GM11168 (cell line): ENCODE measurements around the gene SRC.

ENCODE experiments used
- in situ Hi-C: fragments of 300-500 bp; cut with MboI; formaldehyde crosslinking; loops from one replicate; pipeline ENCODE4 v1.12.0; 2022; ENCODE audit warnings: low sequenced_read_pairs; ENCODE audit not compliant: unreplicated experiment

SRC gene

DNA sequence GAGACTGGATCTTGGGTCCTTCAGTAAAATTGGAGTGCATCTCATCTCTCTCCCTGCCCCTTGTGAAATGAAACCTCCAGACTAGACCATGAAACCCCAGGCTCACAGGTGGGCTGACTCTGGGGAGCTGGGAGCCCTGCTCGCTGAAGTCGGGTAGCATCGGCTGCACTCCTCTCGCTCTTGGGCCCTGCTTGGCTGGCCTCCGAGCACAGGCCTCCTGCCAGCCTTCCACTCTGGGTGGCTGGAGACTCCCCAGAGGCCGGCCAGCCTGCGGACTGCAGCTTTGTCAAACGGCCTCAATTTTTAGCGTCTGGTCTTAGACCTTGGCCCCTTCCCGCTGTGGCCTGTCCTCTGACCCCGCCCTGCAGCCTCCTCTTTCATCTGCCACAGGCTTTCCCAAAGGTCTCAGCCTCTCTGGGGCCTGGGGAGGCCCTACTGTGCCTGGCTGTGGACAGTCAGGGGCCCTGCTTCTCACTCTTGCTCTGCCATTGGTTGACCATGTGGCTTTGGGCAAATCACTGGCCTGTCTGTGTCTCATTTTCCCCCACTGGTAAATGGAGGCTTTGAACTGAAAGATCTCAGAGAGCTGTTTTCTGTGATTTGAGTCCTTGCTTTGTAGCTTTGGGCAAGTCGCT lies 45.1 kb downstream of the SRC start:
- in situ Hi-C loops: no loop called here

DNA sequence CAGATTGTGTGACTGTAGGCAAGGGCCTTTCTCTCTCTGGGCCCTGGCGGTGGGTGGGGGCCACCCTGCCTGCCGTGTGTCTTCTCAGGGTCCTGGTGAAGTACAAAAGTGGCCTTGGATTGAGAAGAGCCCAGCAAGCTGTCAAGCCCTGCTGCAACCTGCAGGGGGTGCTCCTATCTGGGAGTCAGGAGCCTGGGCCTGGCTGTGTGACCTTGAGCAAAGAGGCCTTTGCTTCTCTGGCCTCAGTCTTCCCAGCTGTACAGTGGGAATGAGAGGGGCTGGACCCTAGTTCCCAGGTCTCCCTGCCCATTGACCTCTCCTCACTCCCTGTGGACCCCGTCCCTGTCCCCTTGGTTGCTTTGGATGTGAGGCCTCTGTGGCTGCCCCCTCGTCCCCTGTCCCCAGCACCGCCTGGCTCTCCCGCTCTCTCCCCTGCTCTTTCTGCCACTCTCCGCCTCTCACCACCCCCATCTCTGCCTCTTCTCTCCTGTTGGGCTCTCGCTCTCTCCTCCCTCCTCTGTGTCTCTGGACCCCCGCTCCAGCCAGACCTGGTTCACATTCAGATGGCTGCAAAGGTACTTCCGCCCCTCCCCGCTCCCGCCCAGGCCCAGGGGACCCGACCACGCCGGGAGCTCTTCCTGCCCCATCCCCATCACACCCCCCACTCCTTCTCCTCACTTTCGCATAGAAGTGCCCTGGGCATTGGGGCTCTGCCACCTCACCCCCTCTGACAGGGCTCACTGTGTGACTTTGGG lies 46.7 kb downstream of the SRC start:
- in situ Hi-C loops: no loop called here

DNA sequence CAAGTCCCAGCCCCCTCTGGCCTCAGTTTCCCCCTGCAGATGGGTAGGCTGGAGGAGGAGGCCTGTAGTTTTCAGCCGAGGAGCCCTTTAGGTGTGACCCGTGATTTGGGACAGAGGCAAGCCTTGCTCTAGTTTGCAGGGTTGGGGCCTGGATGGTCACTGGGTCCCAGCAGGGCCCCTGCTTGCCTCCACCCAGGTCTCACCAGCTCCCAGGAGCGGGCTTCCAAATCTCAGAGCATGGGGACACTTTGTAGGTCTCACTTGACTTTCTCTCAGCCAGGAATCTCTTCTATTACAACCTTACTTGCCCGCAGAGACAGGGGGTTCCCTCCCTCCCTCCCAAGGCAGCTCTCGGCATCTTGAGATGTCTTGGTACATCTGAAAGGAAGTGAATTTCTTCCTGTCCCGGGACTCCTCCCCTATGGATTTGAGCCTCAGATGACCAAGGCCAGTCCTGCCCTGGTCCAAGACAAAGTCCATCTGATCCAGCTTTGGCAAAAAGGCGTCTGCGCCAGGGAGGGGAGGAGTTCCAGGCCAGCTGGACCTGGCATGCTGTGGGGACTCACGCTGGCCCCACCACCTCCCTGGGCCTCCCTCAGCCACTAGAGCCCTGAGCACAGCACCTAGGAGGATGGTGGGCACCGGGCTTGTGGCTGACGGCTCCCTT lies 47.4 kb downstream of the SRC start:
- in situ Hi-C loops: no loop called here

DNA sequence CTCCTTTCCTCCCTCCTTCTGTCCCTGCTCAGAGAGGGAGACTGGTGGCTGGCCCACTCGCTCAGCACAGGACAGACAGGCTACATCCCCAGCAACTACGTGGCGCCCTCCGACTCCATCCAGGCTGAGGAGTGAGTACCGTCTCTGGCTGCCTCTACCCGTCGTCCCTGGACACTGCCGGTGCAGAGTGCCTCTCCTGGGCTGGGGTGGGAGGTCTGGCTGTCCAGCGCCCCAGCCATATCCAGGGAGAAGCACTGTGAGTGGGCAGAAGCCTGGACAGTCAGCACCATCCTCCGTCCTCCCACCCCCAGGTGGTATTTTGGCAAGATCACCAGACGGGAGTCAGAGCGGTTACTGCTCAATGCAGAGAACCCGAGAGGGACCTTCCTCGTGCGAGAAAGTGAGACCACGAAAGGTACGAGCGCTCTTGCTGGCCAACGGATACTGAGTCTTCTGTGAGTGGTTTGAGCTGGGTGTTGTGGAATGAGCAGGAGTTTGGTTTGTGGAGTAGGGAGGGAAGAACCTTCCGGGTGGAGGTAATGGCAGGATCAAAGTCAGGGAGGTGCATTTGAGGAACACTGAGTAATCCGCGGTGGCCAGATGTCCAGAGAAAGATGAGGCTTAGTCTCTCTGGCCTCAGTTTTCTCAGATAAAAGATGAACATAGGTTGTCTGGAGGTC lies 48.1 kb downstream of the SRC start:
- in situ Hi-C loops: no loop called here

DNA sequence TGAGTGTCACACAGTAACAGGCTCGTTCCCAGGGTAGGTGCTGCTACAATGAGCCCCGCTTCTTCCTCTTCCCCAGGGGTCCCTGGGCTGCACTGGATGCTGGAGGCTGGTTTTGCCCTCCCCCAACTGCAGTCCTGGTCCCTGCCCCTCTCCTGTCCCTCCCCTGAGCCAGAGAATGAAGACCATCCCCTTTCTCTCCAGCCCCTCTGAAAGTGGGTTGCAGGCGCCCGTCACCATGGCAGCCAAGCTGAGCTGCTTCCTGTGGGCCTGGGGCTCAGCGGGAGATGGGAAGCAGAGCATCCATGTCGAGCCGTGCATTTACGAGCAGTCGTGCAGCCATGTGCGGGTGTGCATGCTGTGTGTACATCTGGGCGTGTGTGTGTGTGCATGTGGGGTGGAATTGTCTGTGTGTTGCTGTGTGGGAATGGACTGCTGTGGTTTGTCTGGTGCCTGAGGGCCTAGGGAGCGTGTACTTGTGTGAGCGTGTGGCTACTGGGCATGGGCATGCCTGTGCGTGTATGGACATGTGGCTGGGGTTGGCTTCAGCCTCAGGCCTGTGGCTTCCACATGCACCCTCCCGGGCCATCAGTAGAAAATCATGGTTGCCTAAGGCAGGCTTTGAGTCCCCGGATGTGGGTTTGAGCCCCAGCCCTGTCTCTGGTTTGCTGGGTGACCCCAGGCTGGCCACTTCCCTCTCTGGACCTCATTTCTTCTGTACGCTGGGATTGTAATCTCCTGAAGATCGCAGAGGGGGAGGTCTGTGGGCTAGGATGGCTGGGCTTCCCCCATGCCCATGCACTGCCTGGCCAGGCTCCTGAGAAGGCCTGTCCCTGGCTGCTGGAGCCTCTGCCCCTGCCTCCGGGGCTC lies 48.8 kb downstream of the SRC start:
- in situ Hi-C loops: no loop called here

DNA sequence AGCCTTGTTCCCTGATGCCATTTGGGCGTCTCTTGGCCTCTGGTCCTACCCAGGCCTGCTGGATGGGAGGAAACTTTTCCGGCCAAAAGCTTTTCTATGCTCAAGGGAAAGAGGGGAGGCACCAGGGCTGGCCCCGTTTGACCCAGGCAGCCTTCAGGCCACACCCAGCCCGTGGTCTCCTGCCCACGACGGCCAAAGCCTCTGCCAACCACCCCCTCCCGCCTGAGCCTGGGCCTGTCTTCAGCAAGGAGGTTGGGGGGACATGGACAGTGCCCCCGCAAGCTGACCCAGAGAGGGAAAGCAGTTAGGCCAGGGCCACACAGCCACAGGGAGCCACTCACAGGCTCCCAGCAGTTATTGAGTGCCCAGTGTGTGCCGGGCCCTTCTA lies 49.5 kb downstream of the SRC start:
- in situ Hi-C loops: no loop called here

DNA sequence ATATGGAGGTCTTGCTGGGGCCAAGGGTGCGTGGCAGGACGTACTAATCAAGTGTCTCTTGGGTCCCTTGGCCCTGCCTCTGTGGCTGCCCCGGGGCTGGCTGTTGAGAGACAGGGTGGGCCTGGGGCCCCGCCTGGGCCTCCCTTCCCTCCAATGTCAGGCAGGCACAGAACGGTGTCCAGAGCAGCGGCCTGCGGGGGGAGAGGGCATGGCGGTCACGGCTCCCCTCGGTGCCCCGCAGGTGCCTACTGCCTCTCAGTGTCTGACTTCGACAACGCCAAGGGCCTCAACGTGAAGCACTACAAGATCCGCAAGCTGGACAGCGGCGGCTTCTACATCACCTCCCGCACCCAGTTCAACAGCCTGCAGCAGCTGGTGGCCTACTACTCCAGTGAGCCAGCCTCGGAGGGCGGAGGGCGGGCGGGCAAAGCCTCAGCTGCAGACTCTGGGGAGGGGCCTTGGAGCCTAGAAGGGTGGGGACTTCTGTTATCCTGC lies 50.0 kb downstream of the SRC start:
- in situ Hi-C loops: no loop called here

DNA sequence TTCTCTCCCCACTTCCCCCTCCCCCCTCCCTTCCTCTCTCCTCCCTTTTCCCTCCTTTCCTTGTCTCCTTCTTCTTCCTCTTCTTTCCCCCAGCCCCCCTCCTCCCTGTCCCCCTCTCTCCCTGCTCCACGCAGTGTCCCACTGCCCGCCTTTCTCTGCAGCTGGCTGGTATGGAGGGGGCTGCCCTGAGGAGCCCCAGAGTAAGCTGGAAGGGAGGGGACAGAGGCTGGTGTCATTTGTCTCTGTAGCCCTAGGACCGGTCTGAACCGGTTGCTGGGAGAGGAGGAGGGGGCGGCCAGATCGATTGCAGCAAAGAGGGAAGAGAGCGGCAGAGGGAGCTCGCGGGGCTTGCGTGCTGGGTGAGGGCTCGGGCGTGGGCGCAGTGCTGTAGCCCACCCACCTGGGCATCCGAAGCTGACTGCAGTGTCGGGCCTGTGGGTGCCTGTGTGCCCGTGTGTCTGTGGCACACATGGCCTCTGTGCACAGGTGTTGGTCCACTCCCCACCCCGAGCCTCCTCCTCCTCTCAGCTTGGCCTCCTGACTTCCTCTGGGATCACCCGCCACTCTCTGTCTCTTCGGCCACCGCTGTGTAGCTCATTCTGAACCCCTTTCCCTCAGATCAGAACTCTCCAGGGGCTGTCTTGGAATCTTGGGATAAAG lies 50.6 kb downstream of the SRC start:
- in situ Hi-C loops: no loop called here

DNA sequence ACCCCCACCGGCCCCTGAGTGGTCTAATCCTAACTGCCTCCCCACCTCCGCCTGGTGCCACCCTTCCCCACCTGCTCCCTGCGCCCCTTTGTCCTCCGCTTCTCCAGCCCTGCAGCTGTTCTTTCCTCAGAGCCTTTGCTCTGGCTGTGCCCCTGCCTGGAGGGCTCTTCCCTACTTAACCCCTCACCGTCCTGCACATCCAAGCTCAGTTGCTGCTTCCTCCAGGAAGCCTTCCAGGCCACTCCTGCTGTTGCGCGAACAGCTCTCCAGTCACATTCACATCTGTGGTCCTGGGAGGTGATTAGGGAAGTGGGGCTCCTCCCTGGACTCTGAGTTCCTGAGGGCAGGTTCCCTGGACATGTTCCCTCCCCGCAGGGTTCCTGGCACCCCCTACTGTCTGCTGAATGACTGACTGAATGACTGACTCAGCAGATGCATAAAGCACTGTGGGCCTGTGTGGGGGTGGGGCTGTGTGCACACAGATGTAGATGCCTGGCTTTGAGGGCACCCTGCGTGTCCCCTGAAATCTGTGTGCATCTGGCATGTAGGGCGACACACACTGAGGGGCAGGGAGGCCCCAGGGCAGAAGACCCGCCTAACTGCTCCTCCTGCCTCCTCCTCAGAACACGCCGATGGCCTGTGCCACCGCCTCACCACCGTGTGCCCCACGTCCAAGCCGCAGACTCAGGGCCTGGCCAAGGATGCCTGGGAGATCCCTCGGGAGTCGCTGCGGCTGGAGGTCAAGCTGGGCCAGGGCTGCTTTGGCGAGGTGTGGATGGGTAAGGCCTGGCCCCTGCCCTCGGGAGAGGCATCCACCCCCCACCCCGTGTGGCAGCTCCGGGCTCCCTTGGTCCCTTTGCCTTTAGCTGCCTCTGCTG lies 51.4 kb downstream of the SRC start:
- in situ Hi-C loops: no loop called here

DNA sequence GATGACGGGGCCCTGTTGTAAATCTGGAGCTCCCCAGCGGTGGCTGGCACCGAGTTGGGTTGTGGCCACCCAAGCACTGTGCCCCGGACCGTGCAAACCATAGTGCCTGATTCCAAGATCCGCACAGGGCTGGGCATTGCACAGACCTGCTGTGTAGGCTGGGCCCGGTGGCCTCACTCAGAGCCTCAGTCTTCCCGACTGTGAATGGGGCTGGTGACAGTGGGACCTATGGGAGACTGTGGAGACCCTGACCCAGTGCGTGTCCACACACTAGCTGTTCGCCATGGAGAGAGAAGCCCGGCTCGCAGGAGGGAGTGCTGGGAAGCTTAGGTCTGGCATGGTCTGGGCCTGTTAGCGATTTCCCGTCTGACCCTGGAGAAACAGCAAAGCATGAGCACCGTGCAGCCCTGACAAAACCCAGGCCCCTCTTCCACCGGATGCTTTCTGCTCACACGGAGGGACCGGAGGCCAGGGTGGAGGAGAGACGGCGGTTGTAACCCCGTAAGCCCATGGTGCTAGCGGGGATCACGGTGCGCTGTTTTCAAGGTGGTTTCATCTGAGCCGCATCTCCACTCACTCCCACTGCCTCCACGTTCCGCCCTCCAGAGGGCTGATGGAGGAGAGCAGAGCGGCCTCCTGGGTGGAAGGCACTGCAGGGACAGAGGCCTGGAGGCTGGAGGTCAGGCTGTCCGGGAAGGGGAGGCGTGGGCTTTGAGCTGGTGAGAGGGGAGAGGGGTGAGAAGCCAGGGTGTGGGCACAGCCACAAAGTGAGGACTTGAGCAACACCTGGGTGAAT lies 52.2 kb downstream of the SRC start:
- in situ Hi-C loops: no loop called here

DNA sequence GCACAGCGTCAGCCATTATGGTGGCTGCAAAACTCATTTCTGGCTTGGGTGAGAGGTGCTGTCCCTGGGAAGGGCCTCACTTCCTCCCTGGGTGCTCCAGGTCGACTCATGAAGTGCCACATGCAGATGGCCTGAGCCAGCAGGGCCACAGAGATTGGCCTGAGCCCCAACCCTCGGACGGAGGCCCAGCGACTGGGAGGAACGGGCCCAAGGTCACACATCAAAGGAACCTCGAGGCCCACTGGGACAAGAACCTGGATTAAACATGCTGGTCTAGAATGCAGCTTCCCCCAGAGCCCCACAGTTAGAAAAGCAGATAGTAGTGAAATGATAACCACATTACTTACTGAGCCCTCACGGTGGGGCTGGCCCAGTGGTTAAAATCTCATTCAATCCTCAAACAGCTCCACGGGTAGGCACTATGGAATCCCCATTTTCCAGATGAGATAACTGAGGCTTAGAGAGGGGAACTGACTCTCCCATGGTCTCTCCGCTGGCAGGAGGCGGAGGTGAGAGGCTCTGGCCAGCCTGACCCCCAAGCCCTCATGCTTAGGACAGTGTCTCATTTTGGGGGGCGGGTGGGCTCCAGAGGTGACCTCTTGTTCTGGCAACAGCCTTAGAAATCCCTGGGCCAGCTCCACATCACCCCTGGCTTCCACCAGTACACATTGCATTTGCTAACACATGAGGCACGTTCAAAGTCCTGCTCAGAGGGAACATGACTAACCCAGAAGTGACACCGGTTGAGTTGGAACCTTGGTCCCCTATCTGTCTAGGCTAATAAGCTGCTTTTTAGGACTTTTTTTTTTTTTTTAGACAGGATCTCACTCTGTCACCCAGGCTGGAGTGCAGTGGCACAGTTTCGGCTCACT lies 53.0 kb downstream of the SRC start:
- in situ Hi-C loops: no loop called here

DNA sequence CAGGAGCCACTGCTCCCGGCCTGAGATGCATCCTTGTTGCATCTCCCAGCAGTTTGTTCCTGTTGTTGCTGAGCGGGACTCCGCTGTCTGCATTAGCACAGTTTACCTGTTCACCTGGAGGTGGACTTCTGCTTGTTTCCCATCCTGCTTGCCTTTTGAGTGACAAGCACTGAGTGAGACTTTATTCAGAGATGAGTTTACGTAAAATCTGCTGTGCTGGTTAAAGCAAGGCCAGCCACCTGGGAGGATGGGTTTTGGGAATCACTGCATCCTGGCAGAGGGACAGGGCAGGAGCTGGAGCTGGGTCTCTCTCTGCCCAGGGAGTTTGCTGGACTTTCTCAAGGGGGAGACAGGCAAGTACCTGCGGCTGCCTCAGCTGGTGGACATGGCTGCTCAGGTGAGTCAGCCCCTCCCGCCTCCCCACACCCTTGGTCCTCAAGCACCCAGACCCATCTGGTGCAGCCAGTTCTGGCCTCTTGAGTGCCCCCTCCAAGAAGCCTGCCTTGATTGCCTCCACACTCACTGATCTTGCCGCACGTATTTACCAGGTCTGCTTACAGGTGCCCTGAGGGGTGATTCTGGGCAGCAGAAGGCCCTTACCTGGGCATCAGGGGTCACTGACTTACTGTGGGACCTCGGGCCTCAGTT lies 55.5 kb downstream of the SRC start:
- in situ Hi-C loops: loop anchor here (10.0 kb wide), 1 partner anchor 123 kb away; the partner anchor contains the start of genes BLCAP and NNAT

DNA sequence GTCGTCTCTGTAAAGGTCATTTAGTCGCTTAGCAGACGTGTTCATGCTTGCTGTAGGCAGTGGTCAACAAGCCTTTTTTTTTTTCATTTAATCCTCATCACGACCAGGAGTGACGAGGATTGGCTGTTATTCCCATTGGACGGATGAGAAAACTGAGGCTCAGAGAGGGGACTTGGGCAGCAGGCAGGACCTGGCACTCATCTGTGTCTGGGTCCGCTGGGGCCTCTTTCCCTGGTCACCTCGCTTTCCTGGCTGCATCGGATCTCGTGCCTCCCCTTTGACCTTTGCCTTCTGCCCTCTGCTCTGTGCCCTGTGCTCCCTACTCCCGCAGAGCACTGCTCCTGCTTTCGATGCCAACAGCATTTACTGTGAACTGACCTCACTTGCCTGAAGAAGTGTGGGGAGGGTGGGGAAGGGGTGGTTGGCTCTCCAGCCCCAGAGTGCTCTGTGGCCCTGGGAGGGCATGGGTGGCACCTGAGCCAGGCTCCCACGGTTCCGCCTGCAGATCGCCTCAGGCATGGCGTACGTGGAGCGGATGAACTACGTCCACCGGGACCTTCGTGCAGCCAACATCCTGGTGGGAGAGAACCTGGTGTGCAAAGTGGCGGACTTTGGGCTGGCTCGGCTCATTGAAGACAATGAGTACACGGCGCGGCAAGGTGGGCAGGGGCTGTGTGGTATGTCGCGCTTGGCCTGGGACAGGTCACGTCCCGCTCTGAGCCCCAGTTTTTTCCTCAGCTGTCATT lies 56.2 kb downstream of the SRC start:
- in situ Hi-C loops: loop anchor here (10.0 kb wide), 1 partner anchor 123 kb away; the partner anchor contains the start of genes BLCAP and NNAT

DNA sequence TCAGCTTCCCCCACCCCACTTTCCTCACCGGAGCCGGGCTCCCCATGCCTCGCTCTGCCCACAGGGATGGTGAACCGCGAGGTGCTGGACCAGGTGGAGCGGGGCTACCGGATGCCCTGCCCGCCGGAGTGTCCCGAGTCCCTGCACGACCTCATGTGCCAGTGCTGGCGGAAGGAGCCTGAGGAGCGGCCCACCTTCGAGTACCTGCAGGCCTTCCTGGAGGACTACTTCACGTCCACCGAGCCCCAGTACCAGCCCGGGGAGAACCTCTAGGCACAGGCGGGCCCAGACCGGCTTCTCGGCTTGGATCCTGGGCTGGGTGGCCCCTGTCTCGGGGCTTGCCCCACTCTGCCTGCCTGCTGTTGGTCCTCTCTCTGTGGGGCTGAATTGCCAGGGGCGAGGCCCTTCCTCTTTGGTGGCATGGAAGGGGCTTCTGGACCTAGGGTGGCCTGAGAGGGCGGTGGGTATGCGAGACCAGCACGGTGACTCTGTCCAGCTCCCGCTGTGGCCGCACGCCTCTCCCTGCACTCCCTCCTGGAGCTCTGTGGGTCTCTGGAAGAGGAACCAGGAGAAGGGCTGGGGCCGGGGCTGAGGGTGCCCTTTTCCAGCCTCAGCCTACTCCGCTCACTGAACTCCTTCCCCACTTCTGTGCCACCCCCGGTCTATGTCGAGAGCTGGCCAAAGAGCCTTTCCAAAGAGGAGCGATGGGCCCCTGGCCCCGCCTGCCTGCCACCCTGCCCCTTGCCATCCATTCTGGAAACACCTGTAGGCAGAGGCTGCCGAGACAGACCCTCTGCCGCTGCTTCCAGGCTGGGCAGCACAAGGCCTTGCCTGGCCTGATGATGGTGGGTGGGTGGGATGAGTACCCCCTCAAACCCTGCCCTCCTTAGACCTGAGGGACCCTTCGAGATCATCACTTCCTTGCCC lies 57.4 kb downstream of the SRC start:
- in situ Hi-C loops: loop anchor here (10.0 kb wide), 1 partner anchor 121 kb away; the partner anchor contains the start of genes BLCAP and NNAT
